ENCODE measurements around the gene ZNF892. TPM values are rescaled to one million over a fixed set of nuclear protein-coding genes. Genes with fewer than 3 reads are reported as not detected.
A peak's percentile ranks its signal among the peaks of the same experiment; 100 is the strongest.

The ZNF892 gene
- total and polyA plus RNA-seq, 2 of the 8 experiments (the other 6 are each of a cell fraction or from before 2014, with no cell fraction given), result 1.4 to 10.7 TPM

- ChIA-PET CTCF (ENCODE audit: partially characterized antibody) (interaction anchor here (0.6 to 1.0 kb wide), 3 partner anchors 42 to 89 kb away, joined by 3 read pairs; no protein-coding TSS in a partner anchor), POLR2A (ENCODE audit: partially characterized antibody) (interaction anchor here (0.6 to 1.3 kb wide), 4 partner anchors 41 to 76 kb away, joined by 3 to 10 read pairs (median 4); partner anchors contain the start of gene MRPS5)
- DNase-seq (ENCODE audit: low read depth in 1 of 2, low spot score in 2 of 2) (peak; percentile 93 to 95), FAIRE-seq (no peak)
- H3K18ac ChIP-seq (ENCODE audit: extremely low read depth, low read length), result peak within 1 kb of the TSS; percentile 95
- H3K79me1 ChIP-seq (ENCODE audit: low read depth, low read length), result no peaks in the 10 kb centered on the region
- peaks cover 0 to 2% (median 0%) of the 10 kb centered on the region in 4 experiments; a peak in 2 of 7 replicates for H3K4me1 ChIP-seq (replicated peaks in 1 of 4; ENCODE audit: control insufficient read depth in 3 of 4, insufficient read depth in 4 of 4, low read length in 3 of 4)
- peak within 1 kb of the TSS; percentile 89 to 93 for H3K4me2 ChIP-seq (ENCODE audit: insufficient read depth in 1 of 2, low read depth in 2 of 2, low read length in 2 of 2)
- H4K20me1 ChIP-seq (replicated peaks in 1 of 2; ENCODE audit: control insufficient read depth in 1 of 2, insufficient read depth in 2 of 2, low read length in 2 of 2), result no peaks in the 10 kb centered on the region
- 0 out of 2 replicates have a peak within 1 kb of the TSS, but pooled peaks have one; percentile 98 for H2BK15ac ChIP-seq (ENCODE audit: low read length)
- no peaks in the 10 kb centered on the region; a peak in 1 of 4 replicates for H3K9me3 ChIP-seq (ENCODE audit: insufficient read depth in 2 of 2, low read depth in 1 of 2, low read length in 1 of 2)
- H3K23ac ChIP-seq (ENCODE audit: insufficient read length), result no peak within 1 kb of the TSS
- no peaks in the 10 kb centered on the region for H3K36me3 ChIP-seq (ENCODE audit: control insufficient read depth in 2 of 4, insufficient read depth in 4 of 4, low read length in 3 of 4)
- H3K4ac ChIP-seq (replicated peaks; ENCODE audit: insufficient read length, low read depth, low read length), result peak within 1 kb of the TSS; percentile 28
- H3K4me3 ChIP-seq (ENCODE audit: extremely low read depth in 1 of 4, insufficient read depth in 2 of 4, low read depth in 3 of 4, low read length in 4 of 4), result peak within 1 kb of the TSS; percentile 87 to 100 (median 98)
- peak within 1 kb of the TSS; percentile 81 for H2BK5ac ChIP-seq (ENCODE audit: low read depth, low read length)
- H3K79me2 ChIP-seq (ENCODE audit: control insufficient read depth in 1 of 2, insufficient read depth in 2 of 2, low read length in 2 of 2), result peaks cover 0 to 3% of the 10 kb centered on the region in 2 experiments; a peak in 1 of 4 replicates
- peak within 1 kb of the TSS; percentile 99 for H4K8ac ChIP-seq (ENCODE audit: extremely low read depth, insufficient read depth, low read length)
- no peaks in the 10 kb centered on the region; a peak in 1 of 7 replicates for H3K27me3 ChIP-seq (replicated peaks in 1 of 4; ENCODE audit: control insufficient read depth in 3 of 4, extremely low read depth in 1 of 4, insufficient read depth in 3 of 4, low read length in 3 of 4)
- H3K14ac ChIP-seq (ENCODE audit: insufficient read length), result no peak within 1 kb of the TSS
- peak within 1 kb of the TSS; percentile 97 for H3K27ac ChIP-seq (ENCODE audit: low read depth, low read length)
- no peak within 1 kb of the TSS for H2BK120ac ChIP-seq (replicated peaks; ENCODE audit: low read depth, low read length)
- H3K56ac ChIP-seq (replicated peaks; ENCODE audit: insufficient read length, low read depth, low read length), result peak within 1 kb of the TSS; percentile 88
- H2BK20ac ChIP-seq (ENCODE audit: low read length), result no peak within 1 kb of the TSS
- peak within 1 kb of the TSS; percentile 73 to 97 (median 92) for H3K9ac ChIP-seq (replicated peaks in 1 of 4; ENCODE audit: extremely low read depth in 1 of 4, low read depth in 3 of 4, low read length in 3 of 4)
- peak within 1 kb of the TSS; percentile 98 for H4K5ac ChIP-seq (ENCODE audit: insufficient read length, low read depth, low read length)
- H4K91ac ChIP-seq (replicated peaks; ENCODE audit: insufficient read length, low read length), result peak within 1 kb of the TSS; percentile 92
- H2AFZ ChIP-seq (ENCODE audit: low read length), result peak within 1 kb of the TSS; percentile 100
- no peak within 1 kb of the TSS for H2AK5ac ChIP-seq (ENCODE audit: low read depth, low read length)
- H2BK12ac ChIP-seq (ENCODE audit: low read depth, low read length), result peak within 1 kb of the TSS; percentile 76
- peaks cover 11% of the 10 kb centered on the region for H3K23me2 ChIP-seq (ENCODE audit: low read depth, low read length)
- WGBS, 2 experiments (ENCODE audit: extremely low coverage in 1 of 2, insufficient coverage in 1 of 2, insufficient read length in 1 of 2, insufficient replicate concordance in 2 of 2, low coverage in 1 of 2, low lambda C conversion rate in 2 of 2, missing lambda C conversion rate in 1 of 2), result 2% methylated on average over 54 of the region's 56 CpGs; no CpG with 5 or more reads in 1 of the 2 experiments
- TF ChIP-seq NANOG (IDR thresholded peaks at IDR 0.05; ENCODE audit: insufficient read depth, low read depth, low read length, poor library complexity, severe bottlenecking) (no peak), GABPA (IDR thresholded peaks at IDR 0.05; ENCODE audit: borderline replicate concordance, insufficient read depth, low read length) (peak; percentile 89), SIRT6 (IDR thresholded peaks at IDR 0.05; ENCODE audit: low read length) (no peak), KDM5A (IDR thresholded peaks at IDR 0.05; ENCODE audit: low read length) (peak; percentile 95), TBP (IDR thresholded peaks at IDR 0.05; ENCODE audit: low read depth, low read length) (peak; percentile 90), YY1 (IDR thresholded peaks at IDR 0.05; ENCODE audit: low read depth, low read length) (peak; percentile 96), CREB1 (IDR thresholded peaks at IDR 0.05) (peak; percentile 96), PHF8 (conservative IDR thresholded peaks at IDR 0.05; ENCODE audit: low read depth, low read length) (peak; percentile 98), POLR2AphosphoS5 (IDR thresholded peaks at IDR 0.05; ENCODE audit: low read depth, low read length) (peak; percentile 90), TAF1 (IDR thresholded peaks at IDR 0.05; ENCODE audit: low read depth, low read length) (peak; percentile 95), USF2 (IDR thresholded peaks at IDR 0.05; ENCODE audit: low read length) (0 out of 2 replicates have a peak, but pooled peaks have one; percentile 5)
Observed at GRCh38 chr2:95165371-95166064, 41.8 kb upstream of the ZNF892 start, which contains the start of gene ZNF2. Gene ZNF2, plus strand, starts transcription at chr2:95165809. Its CDS starts 10,418 bp downstream, at chr2:95176227.
